Measurements from ENCODE around the gene EYS.

EYS gene

DNA sequence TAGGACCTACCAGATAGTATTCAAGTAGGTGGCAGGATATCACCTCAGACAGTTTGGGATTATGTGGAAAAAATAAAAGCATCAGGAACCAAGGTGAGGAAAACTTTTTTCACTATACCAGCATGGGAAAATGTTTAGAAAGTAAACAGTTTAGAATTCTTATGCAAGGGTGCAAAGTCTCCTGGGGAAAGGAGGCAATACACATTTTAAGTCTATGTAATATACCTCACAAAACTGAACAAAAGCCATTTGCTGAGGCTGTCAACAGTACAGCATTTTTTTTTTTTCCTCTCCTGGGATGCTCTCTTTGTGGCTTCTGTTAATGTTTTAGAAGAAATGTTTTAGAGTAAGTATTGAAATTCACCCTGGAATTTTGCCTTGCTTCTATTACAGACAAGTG, 1997.9 kb downstream of the EYS start:
- no peak for DNase-seq (ENCODE audit: low read depth in 2 of 3, low spot score in 2 of 3)

DNA sequence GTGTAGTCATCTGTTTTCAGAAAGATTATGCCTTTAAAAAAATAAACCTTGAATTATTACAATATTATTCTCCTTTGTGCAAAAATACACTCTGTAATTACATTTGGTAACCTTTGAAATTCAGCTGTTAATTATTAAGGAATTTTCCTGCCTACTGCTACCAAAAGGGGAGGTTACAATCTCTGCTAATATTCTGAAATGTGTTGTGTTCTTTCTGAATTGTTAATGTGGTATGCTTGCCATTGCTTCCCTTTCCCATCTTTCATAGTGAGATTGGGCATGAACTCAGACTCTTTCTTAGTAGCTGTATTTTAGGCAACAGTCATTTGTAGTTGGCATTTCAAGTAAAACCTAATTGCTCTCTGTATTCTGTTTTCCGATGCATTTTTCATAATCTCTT, 1998.4 kb downstream of the EYS start:
- no peak for DNase-seq (ENCODE audit: low read depth in 2 of 3, low spot score in 2 of 3)

DNA sequence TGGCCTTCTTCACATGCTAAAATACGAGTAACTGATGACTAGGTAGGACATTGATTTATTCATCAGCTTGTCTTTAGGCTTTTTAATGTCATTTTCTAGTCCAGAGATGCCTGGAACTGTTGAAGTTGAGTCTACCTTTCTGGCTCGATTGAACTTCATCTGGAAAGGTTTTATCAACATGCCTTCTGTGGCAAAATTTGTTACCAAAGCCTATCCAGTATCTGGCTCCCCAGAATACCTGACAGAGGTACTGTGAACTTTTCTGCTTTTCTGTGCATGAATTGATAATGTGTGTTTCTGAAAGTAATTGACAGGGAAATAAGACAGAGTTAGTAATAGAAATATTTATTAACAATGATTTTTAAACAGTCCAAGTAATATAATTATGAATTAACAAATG, 2000.4 kb downstream of the EYS start:
- DNase-seq (ENCODE audit: low read depth in 2 of 3, low spot score in 2 of 3), result no peak

DNA sequence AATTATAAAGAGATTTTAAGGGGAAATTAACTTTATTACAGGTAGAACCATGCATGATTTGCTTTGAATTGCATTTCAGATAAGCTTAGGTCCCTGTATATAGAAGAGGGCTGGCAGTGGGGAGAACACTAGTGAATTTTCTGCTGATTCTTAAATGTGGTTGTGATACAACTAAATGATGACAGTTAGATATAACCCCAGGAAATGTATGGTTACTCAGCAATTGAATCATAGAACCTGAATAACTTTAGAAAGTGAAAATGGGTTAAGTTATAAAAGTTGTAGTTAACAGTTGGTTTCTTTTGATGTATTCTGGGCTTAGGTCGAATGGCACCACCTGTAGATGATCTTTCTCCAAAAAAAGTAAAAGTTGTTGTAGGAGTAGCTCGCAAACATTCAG, 2001.3 kb downstream of the EYS start:
- DNase-seq (ENCODE audit: low read depth in 2 of 3, low spot score in 2 of 3), result no peak

DNA sequence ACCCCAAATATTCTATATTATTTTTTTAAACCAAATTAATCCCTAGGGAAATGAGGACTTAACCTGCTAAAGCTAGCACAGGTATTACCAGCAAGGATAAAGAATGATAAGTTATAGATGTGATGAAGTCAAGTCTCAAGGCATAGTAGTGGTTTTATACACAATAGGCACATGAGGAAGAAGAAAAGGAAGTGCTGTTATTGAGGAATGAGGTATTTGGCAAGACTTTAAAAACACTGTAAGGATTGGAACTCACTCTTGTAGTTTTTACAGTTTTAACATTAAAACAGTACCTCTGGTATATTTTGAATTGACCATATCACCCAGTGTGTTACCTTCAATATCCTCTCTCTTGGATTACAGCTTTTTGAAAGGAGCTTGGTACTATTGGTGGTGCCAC, 2016.8 kb downstream of the EYS start:
- DNase-seq (ENCODE audit: low read depth in 2 of 3, low spot score in 2 of 3), result no peak

DNA sequence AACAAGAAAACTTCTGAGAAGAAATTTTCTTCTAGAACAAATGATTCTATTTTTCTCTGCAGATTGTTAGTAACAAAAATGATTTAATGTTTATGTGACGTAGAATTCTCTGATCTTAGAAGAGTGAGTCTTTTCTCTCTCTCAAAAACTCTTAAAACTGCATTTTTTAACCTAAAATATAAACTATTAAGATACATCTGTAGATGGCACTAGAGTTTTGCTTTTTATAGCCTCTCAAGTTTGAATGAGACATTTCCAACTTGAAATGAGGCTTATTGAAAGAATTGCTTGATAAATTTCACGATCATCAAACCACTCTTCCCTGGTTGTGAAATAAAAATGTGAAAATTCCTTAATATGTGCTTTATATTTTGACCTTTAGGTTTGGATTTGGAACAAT, 2017.6 kb downstream of the EYS start:
- DNase-seq (ENCODE audit: low read depth in 2 of 3, low spot score in 2 of 3), result no peak

DNA sequence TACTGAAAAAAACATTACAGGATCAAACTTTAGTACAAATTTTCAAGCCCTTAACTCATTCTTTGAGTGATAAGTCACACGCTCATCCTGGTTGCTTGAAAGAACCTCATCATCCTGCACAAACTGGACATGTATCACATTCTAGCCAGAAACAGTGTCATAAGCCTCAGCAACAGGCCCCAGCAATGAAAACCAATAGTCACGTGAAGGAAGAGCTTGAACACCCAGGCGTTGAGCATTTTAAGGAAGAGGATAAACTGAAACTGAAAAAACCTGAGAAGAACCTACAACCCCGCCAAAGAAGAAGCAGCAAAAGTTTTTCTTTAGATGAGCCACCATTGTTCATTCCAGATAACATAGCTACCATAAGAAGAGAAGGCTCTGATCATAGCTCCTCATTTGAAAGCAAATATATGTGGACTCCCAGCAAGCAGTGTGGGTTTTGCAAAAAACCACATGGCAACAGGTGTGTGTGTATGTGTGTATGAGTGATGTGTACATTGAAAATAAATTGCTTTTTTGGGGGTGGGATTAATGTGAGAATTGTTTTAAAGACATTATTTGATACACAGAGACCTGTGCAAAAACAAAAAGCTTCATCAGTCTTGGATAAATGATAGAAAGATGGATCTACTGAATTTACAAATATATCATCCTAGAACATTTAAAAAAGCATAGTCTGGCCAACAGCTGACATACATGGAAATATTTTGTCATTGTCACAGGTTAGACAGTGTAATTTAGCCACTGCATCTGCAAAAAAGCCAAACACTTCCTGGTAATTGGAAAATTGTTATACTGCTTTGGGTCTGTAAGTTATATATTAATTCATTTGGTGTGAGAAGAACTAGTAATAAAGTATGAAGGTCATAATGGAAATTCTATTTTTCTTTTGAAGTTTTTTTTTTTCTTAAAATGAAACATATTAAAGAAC, 2021.3 kb downstream of the EYS start:
- DNase-seq (ENCODE audit: low read depth in 2 of 3, low spot score in 2 of 3), result no peak

DNA sequence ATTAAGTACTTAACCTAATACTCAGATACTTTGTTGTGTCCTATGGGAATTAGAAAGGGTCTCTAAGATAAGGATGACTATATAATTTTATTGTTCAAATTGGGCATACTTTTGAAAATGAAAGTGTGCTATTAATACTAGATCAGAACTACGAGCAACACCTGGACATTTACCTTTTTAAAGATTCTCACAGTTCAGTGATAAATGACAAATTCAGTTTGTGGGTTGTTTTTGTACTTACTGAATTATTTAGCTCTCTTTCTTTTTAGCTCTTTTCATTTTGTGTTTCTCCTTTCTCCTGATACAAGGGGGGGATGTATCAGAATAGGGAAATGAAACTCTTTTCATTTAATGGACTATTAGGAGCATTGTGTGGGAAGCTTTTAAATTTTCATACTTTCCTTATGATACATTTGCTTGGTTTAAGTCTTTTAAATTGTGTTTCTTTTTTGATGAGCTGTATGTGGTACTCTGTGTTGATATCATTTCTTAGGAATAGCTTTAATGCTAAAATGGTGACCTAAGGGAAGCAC, 2023.9 kb downstream of the EYS start:
- no peak for DNase-seq (ENCODE audit: low read depth in 2 of 3, low spot score in 2 of 3)

DNA sequence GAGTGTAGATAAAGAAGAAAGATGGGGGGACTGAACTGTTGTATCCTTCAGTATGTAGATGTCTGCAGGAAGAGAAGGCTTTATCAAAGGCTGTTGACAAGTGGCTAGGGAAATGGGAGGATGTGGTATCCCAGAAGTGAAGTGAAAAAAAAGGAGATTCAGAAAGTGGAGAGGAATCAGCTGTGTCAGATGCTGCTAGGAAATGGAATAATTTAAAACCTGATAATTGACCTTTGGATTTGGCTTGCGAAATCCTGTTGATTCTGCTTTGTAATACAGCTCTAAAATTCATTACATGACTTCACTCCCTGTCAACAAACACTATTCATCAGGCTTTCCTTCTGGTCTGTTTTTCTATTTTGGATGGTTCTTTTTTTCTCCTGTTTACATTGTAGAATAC, 2029.7 kb downstream of the EYS start:
- DNase-seq (ENCODE audit: low read depth in 2 of 3, low spot score in 2 of 3), result no peak

DNA sequence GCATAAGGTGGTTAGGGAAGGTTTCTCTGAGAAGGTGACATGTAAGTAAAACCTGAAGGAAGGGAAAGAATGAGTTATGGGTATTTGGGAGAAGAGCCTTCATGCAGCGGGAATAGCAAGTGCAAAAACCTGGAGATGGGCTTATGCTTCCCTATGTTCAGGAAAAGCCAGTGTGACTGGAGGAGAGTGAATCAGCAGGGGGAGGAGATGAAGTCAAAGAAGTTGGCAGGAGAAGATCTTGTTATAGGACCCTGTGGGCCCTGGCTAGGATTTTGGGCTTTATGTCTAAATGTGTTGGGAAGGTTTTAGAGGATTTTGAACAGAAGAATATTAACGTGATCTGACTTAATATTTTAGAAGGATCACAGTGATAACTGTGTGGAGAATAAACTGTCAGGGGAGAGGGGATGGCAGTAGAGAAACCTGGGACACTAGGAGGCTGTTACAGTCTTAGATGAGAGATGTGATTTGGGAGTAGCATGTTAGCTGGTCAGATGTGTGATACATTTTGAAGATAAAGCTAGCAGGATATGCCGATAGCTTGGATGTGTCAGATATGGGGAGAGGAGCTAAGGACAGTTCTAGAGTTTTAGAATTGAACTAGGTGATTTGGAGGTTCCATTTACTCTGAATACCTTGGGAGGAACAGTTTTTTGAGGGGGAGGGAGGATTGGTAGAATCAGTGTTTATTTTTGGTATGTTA, 2030.5 kb downstream of the EYS start:
- no peak for DNase-seq (ENCODE audit: low read depth in 2 of 3, low spot score in 2 of 3)

DNA sequence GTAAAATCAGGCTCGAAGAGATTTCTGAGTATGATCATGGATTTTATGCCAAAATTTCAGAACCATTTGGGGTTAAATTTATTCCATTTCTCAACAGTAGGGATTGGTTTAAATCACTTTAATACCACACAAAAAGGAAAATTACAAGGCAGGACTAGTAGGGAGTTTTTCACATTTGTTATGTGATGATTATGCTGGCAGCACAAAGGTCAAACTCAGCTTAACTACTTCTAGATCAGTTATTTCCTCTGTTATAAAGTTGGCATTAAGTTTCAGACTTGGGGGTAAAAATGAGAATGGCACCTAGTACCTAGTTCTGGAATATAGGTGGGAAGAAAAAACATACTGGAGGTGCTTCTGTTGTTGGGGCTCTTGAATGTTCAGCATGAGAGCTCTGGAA, 2031.9 kb downstream of the EYS start:
- no peak for DNase-seq (ENCODE audit: low read depth in 2 of 3, low spot score in 2 of 3)

DNA sequence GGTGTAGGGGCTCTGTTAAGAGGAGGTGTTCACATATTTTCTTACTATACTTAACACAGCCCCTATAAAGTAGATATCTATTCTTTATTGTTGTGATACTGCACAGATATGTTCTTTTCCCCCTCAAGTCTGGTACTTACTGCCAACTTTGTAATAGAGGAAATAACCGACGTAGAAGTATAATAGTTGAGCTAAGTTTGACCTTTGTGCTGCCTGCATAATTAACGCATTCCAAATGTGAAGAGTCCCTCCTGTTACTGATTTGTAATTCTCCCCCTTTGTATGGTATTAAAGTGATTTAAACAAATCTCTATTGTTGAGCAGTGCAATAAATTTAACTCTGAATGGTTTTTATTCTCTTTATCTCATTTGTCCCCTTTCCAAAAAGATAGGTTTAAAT, 2032.4 kb downstream of the EYS start:
- no peak for DNase-seq (ENCODE audit: low read depth in 2 of 3, low spot score in 2 of 3)

DNA sequence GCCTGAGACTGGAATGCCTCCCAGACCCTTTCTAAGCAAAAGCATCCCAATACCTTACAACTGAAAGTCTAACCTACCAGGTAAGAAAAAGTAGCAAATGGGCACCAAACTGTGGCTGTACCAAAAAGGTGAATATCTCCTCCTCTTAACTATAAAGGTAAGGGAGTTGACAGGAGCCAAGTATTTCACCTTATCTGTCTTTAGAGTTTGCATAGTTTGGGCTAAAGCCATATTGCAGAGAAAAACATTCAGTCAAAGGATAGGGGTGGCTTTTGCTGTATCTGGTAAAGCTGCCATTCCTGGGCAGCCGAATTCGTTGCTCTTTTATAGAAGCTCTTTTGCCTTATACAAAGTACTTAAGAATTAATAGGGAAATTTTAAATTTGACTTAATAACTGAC, 2033.3 kb downstream of the EYS start:
- no peak for DNase-seq (ENCODE audit: low read depth in 2 of 3, low spot score in 2 of 3)

DNA sequence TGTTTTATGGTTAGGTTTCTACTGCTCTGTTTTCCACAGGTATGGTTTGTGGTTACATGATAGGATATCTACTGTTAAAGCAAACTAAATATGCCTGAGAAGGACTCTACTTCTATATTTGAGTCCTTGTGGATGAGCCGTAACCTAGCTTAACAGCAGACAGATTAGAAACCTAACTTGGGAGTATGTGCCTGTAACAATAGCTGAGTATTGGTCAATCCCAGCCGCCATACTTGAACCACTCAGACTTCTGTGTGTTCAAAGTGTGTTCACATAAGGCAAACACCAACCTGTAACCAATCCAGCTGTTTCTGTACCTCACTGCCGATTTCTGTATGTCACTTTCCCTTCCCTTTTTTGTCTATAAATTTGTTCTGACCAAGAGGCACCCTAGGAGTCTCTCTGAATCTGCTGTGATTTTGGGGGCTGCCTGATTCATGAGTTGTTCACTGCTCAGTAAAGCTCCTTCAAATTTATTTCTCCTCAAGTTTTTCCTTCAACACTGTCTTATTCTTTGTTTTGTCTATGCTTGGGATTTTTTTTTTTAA, 2034.4 kb downstream of the EYS start:
- DNase-seq (ENCODE audit: low read depth in 2 of 3, low spot score in 2 of 3), result no peak

DNA sequence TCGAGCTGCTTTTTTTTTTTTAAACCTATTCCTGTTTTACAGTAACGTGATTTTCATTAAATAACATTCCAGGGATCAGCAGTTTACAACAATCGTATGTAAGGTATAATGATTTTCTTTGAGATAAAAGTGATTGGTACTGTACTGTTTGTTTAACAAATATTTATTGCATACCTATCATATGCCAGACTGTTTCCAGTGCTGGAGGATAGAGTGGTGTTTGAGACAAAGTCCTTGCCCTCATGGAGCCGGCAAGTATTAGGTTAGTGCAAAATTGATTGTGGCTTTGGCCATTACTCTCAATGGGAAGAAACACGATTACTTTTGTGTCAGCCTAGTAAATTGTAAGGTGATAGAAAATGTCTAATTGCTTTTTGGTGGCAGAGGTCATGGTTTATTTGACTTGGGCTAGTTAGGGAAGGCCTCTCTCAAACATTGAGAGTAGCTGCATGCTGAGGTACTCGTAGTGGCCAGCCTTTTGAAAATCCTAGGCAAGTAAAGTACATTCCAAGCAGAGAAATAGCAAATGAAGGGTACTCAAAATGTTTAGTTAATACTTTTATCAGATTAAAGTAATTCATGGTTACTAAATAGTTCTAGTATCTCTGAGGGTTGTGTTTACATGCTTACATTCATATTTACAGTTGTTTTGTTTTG, 2035.8 kb downstream of the EYS start:
- DNase-seq (ENCODE audit: low read depth in 2 of 3, low spot score in 2 of 3), result no peak

Measured in activated CD8-positive, alpha-beta memory T cell treated with anti-CD3 and anti-CD28 coated beads for 48 hours (primary cell).